HepG2 (cell line): Measurements from ENCODE around the gene SPATC1L. TPM values are rescaled to one million over a fixed set of nuclear protein-coding genes. Genes with fewer than 3 reads are reported as not detected.

Source experiments
- FOXP1 ChIP-seq, 2 experiments: fragments of 450-650 bp in 1 of 2; IDR thresholded peaks; 2 replicates each; pipeline ENCODE4 v1.6.1; 2017 to 2018; ENCODE audit warnings: antibody characterized with exemption in 1 of 2
- KLF6 ChIP-seq: IDR thresholded peaks from 2 replicates; pipeline ENCODE4 v1.8.0; 2016; ENCODE audit warnings: missing biosample characterization, missing genetic modification reagents
- ZNF660 ChIP-seq: sonication (generic); formaldehyde crosslinking; IDR thresholded peaks from 2 replicates; pipeline ENCODE4 v1.5.1; 2020; ENCODE audit warnings: mild to moderate bottlenecking, low read depth, missing genetic modification reagents, borderline replicate concordance
- polyA plus RNA-seq, 8 experiments: library from polyadenylated mRNA; depleted of rRNA in 3 of 8; stranded (reverse) in 7 of 8; unstranded in 1 of 8; fragments of >200 nt; fragmentation: Illumina TruSeq in 4 of 8; extraction: Trizol in 4 of 8; gene quantifications; 2 replicates each; pipeline versions ENCODE4 v1.2.1 to v1.2.3, GENCODE V29; 2011 to 2016; ENCODE audit warnings: low read depth in 4 of 8, missing spikeins in 1 of 8, mixed read lengths in 1 of 8; ENCODE audit not compliant: insufficient read depth in 1 of 8
- total RNA-seq, 5 experiments: library from RNA; depleted of rRNA; stranded (reverse); fragments of >200 nt; fragmentation: Illumina TruSeq; extraction: Trizol; gene quantifications; 2 replicates each; pipeline ENCODE4 v1.2.3, GENCODE V29; 2016; ENCODE audit warnings: low read depth in 1 of 5
- TF ChIP-seq, protein P1 (sequence below), 2 experiments: fragments of 450-650 bp in 1 of 2; sonication (generic) in 1 of 2; formaldehyde crosslinking in 1 of 2; IDR thresholded peaks; 2 replicates each; pipeline versions ENCODE4 v1.6.1 to v1.8.0; 2016 to 2022; ENCODE audit warnings: antibody characterized with exemption in 1 of 2, mild to moderate bottlenecking in 1 of 2, missing genetic modification reagents in 1 of 2
- TF ChIP-seq, protein P2 (sequence below): sonication (generic); formaldehyde crosslinking; conservative IDR thresholded peaks from 2 replicates; pipeline ENCODE4 v1.4.0; 2020; ENCODE audit warnings: missing genetic modification reagents

SPATC1L gene
- total and polyA plus RNA-seq, 2 of the 13 experiments (the other 11 are each of a cell fraction or from before 2014, with no cell fraction given), result 1.4 to 3.3 TPM

DNA sequence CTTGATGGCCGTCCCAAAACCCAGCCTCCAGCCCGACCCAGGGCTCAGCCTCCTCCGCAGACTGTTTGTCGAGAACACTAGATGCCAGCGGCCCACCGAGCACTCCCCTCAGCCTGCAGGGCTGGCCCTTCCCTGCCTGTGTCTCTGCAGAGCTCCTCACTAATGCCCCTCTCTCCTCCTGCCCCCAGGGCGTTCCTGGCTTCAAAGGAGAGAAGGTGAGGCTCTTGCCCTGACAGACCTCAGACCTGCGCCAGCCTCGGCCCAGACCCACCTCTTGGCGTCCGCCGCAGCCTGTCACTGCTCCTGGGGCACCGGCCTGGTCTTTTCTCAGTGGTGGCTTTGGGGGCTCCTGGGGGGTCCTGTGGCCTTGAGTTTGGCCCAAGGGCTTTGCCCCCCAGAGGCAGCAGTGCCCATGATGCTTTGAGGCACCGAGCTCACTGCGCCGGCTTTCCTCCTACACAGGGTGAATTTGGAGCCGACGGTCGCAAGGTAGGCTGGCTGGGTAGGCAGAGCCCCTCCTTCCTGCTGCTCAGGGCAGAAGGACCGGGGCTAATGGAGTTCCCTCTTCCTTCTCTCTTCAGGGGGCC is 68.0 kb downstream of the SPATC1L start (continued):
- TF ChIP-seq, protein P1, sequence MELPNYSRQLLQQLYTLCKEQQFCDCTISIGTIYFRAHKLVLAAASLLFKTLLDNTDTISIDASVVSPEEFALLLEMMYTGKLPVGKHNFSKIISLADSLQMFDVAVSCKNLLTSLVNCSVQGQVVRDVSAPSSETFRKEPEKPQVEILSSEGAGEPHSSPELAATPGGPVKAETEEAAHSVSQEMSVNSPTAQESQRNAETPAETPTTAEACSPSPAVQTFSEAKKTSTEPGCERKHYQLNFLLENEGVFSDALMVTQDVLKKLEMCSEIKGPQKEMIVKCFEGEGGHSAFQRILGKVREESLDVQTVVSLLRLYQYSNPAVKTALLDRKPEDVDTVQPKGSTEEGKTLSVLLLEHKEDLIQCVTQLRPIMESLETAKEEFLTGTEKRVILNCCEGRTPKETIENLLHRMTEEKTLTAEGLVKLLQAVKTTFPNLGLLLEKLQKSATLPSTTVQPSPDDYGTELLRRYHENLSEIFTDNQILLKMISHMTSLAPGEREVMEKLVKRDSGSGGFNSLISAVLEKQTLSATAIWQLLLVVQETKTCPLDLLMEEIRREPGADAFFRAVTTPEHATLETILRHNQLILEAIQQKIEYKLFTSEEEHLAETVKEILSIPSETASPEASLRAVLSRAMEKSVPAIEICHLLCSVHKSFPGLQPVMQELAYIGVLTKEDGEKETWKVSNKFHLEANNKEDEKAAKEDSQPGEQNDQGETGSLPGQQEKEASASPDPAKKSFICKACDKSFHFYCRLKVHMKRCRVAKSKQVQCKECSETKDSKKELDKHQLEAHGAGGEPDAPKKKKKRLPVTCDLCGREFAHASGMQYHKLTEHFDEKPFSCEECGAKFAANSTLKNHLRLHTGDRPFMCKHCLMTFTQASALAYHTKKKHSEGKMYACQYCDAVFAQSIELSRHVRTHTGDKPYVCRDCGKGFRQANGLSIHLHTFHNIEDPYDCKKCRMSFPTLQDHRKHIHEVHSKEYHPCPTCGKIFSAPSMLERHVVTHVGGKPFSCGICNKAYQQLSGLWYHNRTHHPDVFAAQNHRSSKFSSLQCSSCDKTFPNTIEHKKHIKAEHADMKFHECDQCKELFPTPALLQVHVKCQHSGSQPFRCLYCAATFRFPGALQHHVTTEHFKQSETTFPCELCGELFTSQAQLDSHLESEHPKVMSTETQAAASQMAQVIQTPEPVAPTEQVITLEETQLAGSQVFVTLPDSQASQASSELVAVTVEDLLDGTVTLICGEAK (IDR thresholded peaks at IDR 0.05), result no peak
- TF ChIP-seq, protein P1 (CRISPR knock-in tag; IDR thresholded peaks at IDR 0.05), result no peak
- TF ChIP-seq, protein P2, sequence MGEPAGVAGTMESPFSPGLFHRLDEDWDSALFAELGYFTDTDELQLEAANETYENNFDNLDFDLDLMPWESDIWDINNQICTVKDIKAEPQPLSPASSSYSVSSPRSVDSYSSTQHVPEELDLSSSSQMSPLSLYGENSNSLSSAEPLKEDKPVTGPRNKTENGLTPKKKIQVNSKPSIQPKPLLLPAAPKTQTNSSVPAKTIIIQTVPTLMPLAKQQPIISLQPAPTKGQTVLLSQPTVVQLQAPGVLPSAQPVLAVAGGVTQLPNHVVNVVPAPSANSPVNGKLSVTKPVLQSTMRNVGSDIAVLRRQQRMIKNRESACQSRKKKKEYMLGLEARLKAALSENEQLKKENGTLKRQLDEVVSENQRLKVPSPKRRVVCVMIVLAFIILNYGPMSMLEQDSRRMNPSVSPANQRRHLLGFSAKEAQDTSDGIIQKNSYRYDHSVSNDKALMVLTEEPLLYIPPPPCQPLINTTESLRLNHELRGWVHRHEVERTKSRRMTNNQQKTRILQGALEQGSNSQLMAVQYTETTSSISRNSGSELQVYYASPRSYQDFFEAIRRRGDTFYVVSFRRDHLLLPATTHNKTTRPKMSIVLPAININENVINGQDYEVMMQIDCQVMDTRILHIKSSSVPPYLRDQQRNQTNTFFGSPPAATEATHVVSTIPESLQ (CRISPR knock-in tag), result no peak
- TF ChIP-seq KLF6 (no peak), FOXP1 (IDR thresholded peaks at IDR 0.05) (no peak), FOXP1 (CRISPR knock-in tag; IDR thresholded peaks at IDR 0.05) (no peak), ZNF660 (CRISPR knock-in tag) (no peak)
- TF ChIP-seq, all 625 proteins: peak for 0
